Lung (tissue), 12 donors: ENCODE results near the gene GABRB1. TPM values are rescaled to one million over a fixed set of nuclear protein-coding genes. Genes with fewer than 3 reads are reported as not detected.

Experiments
- ATAC-seq: fragments of 200-7000 bp; cut with Tn5 transposase; one replicate; pipeline ENCODE4 v1.9.1; 2020; ENCODE audit warnings: moderate number of reproducible peaks; ENCODE audit not compliant: insufficient read depth, low FRiP score
- DNase-seq, 3 donors: peaks; one replicate each; pipeline ENCODE4 v3.0.0-alpha.2; 2013 to 2017
- H3K27ac ChIP-seq, 2 donors: one replicate each; pipeline ENCODE4 v1.5.1; 2013; ENCODE audit warnings: mild to moderate bottlenecking in 2 of 2, moderate library complexity in 2 of 2, control low read depth in 1 of 2, inconsistent platforms in 1 of 2, low read depth in 1 of 2, low read length in 1 of 2
- H3K27me3 ChIP-seq, 3 donors: one replicate each; pipeline ENCODE4 v1.5.1; 2013; ENCODE audit warnings: low read length in 2 of 3; ENCODE audit not compliant: control insufficient read depth in 3 of 3, insufficient read depth in 3 of 3
- H3K36me3 ChIP-seq, 4 donors: one replicate each; pipeline ENCODE4 v1.5.1; 2013; ENCODE audit warnings: low read length in 4 of 4, mild to moderate bottlenecking in 1 of 4, moderate library complexity in 1 of 4; ENCODE audit not compliant: control insufficient read depth in 4 of 4, insufficient read depth in 4 of 4
- H3K4me1 ChIP-seq, 5 donors: one replicate each; pipeline ENCODE4 v1.5.1; 2013; ENCODE audit warnings: low read length in 5 of 5, mild to moderate bottlenecking in 2 of 5, moderate library complexity in 1 of 5; ENCODE audit not compliant: control insufficient read depth in 5 of 5, insufficient read depth in 5 of 5
- H3K4me3 ChIP-seq: one replicate; pipeline ENCODE4 v1.5.1; 2013; ENCODE audit warnings: mild to moderate bottlenecking, control low read depth, moderate library complexity
- H3K9ac ChIP-seq, 2 donors: one replicate each; pipeline ENCODE4 v1.5.1; 2013; ENCODE audit warnings: low read length in 2 of 2, control low read depth in 1 of 2; ENCODE audit not compliant: insufficient read depth in 1 of 2
- H3K9me3 ChIP-seq, 4 donors: one replicate each; pipeline ENCODE4 v1.5.1; 2013; ENCODE audit warnings: low read length in 3 of 4, mild to moderate bottlenecking in 1 of 4, moderate library complexity in 1 of 4; ENCODE audit not compliant: control insufficient read depth in 4 of 4, insufficient read depth in 3 of 4
- CTCF ChIP-seq: IDR thresholded peaks from 2 replicates; pipeline ENCODE4 v1.5.1; 2012; ENCODE audit warnings: mild to moderate bottlenecking; ENCODE audit errors: control extremely low read depth, extremely low read depth
- WGBS, 2 donors: extraction: QIAGEN DNeasy Blood & Tissue Kit; methylation state at CpG; one replicate each; pipeline ENCODE4 v1.1.7; 2013; 5-methylcytosine and 5-hydroxymethylcytosine counted together
- polyA plus RNA-seq, 2 donors: library from polyadenylated mRNA; stranded (reverse); fragments of 200-250 nt; gene quantifications; one replicate each; pipeline ENCODE4 v1.2.1, GENCODE V29; 2013
- total RNA-seq, 2 donors: library from RNA; depleted of rRNA in 1 of 2; stranded (reverse); fragments of >200 nt in 1 of 2; gene quantifications; one replicate each; pipeline ENCODE4 v1.2.1, GENCODE V29; 2014 to 2021
- donor health status: control.
- donor health status: control.
- donor health status: Bipolar disorder and iron deficiency.
- donor health status: healthy.
- donor health status: DM: yes; HTN: yes; CAD: no.

The GABRB1 gene
- total and polyA plus RNA-seq, 4 donors: 0.34 TPM; not detected in 3

- Histone ChIP-seq H3K4me3 (no peak overlapping the region), H3K9ac (no peak overlapping the region), H3K27ac (no peak overlapping the region), H3K4me1 (no peaks in the 10 kb centered on the region), H3K9me3 (no peaks in the 10 kb centered on the region), H3K36me3 (no peaks in the 10 kb centered on the region), H3K27me3 (no peaks in the 10 kb centered on the region)
- ATAC-seq (no peak), DNase-seq (no peak)
- WGBS, 2 donors: 90 to 98% methylated on average over 3 of the region's 3 CpGs
- TF ChIP-seq CTCF: no peak
Observed at GRCh38 chr4:47185761-47186160, 154.4 kb downstream of the GABRB1 start.

- 83% methylated on average over 2 of the region's 2 CpGs for WGBS, 2 donors
- Histone ChIP-seq H3K27me3 (no peaks in the 10 kb centered on the region), H3K9ac (no peak overlapping the region), H3K36me3 (no peaks in the 10 kb centered on the region), H3K4me1 (no peaks in the 10 kb centered on the region), H3K9me3 (no peaks in the 10 kb centered on the region), H3K4me3 (no peak overlapping the region), H3K27ac (no peak overlapping the region)
- TF ChIP-seq CTCF: no peak
- no peak for DNase-seq
- ATAC-seq: no peak
Observed at GRCh38 chr4:47187608-47188007, 156.2 kb downstream of the GABRB1 start.

- Histone ChIP-seq H3K36me3 (no peaks in the 10 kb centered on the region), H3K4me1 (no peaks in the 10 kb centered on the region), H3K4me3 (no peak overlapping the region), H3K27me3 (no peaks in the 10 kb centered on the region), H3K9ac (no peak overlapping the region), H3K27ac (no peak overlapping the region), H3K9me3 (no peaks in the 10 kb centered on the region)
- no peak for DNase-seq
- no peak for TF ChIP-seq CTCF
- WGBS, 2 donors: 75 to 83% methylated on average over 6 of the region's 6 CpGs
- ATAC-seq: no peak
Observed at GRCh38 chr4:47193179-47193578, 161.8 kb downstream of the GABRB1 start.

- Histone ChIP-seq H3K4me3 (no peak overlapping the region), H3K36me3 (no peaks in the 10 kb centered on the region), H3K9ac (no peak overlapping the region), H3K9me3 (no peaks in the 10 kb centered on the region), H3K27me3 (no peaks in the 10 kb centered on the region), H3K27ac (no peak overlapping the region), H3K4me1 (no peaks in the 10 kb centered on the region)
- 69 to 79% methylated on average over 4 of the region's 4 CpGs for WGBS, 2 donors
- ATAC-seq: no peak
- no peak for TF ChIP-seq CTCF
- no peak for DNase-seq
Observed at GRCh38 chr4:47194036-47194737, 162.8 kb downstream of the GABRB1 start.
